Measurements from ENCODE around the gene PTPRH.

DNA sequence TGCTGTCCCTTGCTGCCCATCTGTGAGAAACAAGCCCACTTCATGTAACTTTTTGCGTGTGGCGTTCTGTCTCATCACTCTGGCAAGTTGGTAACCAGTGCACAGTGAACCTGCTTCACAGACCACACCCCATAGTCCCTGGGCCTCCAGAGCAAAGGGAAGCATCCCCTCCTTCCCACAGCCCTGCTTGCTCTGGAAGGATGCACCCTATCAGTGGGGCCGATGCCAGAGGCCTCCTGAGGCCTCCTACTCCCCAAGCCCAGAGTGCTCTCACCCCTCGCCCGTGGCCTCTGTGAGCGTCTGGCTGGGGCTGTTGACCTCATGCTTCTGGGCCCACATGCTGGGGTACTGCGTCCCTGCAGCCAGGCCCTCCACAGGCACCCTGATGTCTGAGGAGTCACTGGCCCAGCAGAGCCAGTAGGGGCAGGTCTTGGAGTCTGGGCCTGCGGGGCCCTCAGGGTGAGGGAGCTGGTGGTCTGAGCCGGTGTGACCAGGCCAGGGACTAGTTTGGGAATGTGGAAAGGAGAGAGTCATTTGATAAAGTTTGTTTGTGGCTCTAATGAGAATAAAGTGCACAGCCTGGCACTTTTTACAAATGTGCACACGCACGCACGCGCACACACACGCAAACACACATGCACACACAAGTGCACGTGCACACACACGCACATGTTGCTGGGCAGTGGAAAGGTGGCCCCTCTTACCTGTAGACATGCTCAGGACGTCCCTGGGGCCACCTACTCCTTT, 14.2 kb upstream of the PTPRH start:
- TF ChIP-seq, protein P1, sequence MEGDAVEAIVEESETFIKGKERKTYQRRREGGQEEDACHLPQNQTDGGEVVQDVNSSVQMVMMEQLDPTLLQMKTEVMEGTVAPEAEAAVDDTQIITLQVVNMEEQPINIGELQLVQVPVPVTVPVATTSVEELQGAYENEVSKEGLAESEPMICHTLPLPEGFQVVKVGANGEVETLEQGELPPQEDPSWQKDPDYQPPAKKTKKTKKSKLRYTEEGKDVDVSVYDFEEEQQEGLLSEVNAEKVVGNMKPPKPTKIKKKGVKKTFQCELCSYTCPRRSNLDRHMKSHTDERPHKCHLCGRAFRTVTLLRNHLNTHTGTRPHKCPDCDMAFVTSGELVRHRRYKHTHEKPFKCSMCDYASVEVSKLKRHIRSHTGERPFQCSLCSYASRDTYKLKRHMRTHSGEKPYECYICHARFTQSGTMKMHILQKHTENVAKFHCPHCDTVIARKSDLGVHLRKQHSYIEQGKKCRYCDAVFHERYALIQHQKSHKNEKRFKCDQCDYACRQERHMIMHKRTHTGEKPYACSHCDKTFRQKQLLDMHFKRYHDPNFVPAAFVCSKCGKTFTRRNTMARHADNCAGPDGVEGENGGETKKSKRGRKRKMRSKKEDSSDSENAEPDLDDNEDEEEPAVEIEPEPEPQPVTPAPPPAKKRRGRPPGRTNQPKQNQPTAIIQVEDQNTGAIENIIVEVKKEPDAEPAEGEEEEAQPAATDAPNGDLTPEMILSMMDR (conservative IDR thresholded peaks at IDR 0.05; ENCODE audit: low read length): no peak
- no peak for TF ChIP-seq EZH2phosphoT487 (IDR thresholded peaks at IDR 0.05; ENCODE audit: borderline replicate concordance, low read depth, low read length)
